MCF 10A (cell line): ENCODE data around the gene AMBRA1. TPM values are rescaled to one million over a fixed set of nuclear protein-coding genes. Genes with fewer than 3 reads are reported as not detected.
A peak's percentile ranks its signal among the peaks of the same experiment; 100 is the strongest.

Experiments
- BruUV-seq: library from RNA; stranded (reverse); fragments of 400-500 nt; replicated peaks from 2 replicates; lab custom pipeline; 2021; lab: Mats Ljungman, UMichigan
- CTCF ChIA-PET: fragments of 300-600 bp; sonication (Branson Sonifier 250); formaldehyde crosslinking; extraction: SDS; loops from one replicate; lab custom pipeline; 2021; ENCODE audit warnings: antibody characterized with exemption, inconsistent platforms; lab: Yijun Ruan, JAX
- POLR2A ChIA-PET: fragments of 300-600, 350-650 bp; sonication (Branson Sonifier 250); formaldehyde crosslinking; extraction: SDS; loops from one replicate; lab custom pipeline; 2020; ENCODE audit warnings: antibody characterized with exemption, inconsistent platforms; lab: Yijun Ruan, JAX
- DNase-seq: peaks from one replicate; pipeline ENCODE4 v3.0.0-alpha.2; 2018; ENCODE audit not compliant: unreplicated experiment
- H3K27ac Mint-ChIP-seq: one replicate; pipeline ENCODE4 v1.8.0; 2022; ENCODE audit warnings: mild to moderate bottlenecking, low read depth, mixed read lengths; ENCODE audit not compliant: unreplicated experiment
- H3K27me3 Mint-ChIP-seq: one replicate; pipeline ENCODE4 v1.8.0; 2022; ENCODE audit warnings: mixed read lengths; ENCODE audit not compliant: insufficient read depth, unreplicated experiment
- H3K36me3 Mint-ChIP-seq: one replicate; pipeline ENCODE4 v1.8.0; 2022; ENCODE audit warnings: mild to moderate bottlenecking, moderate library complexity, mixed read lengths; ENCODE audit not compliant: insufficient read depth, unreplicated experiment
- H3K4me1 Mint-ChIP-seq: one replicate; pipeline ENCODE4 v1.8.0; 2022; ENCODE audit warnings: mixed read lengths; ENCODE audit not compliant: insufficient read depth, unreplicated experiment
- H3K4me3 Mint-ChIP-seq: one replicate; pipeline ENCODE4 v1.8.0; 2022; ENCODE audit warnings: mild to moderate bottlenecking, moderate library complexity, mixed read lengths; ENCODE audit not compliant: unreplicated experiment
- H3K9me3 Mint-ChIP-seq: one replicate; pipeline ENCODE4 v1.8.0; 2022; ENCODE audit warnings: mixed read lengths; ENCODE audit not compliant: unreplicated experiment
- CTCF ChIP-seq: fragments of 200-600 bp; IDR thresholded peaks from one replicate; pipeline ENCODE4 v1.8.0; 2022; ENCODE audit warnings: antibody characterized with exemption, mild to moderate bottlenecking; ENCODE audit not compliant: unreplicated experiment
- intact Hi-C: fragments of 100-400 bp; cut with micrococcal nuclease; formaldehyde crosslinking; loops from 2 replicates; pipeline ENCODE4 v1.14.1; 2022
- total RNA-seq: library from RNA; stranded (reverse); gene quantifications from 2 replicates; pipeline ENCODE4 v1.2.3, GENCODE V29; 2022

Gene AMBRA1
- total RNA-seq, 1 experiment from 2014 or later = 19.6 TPM

- BruUV-seq = no TSS peak
- CTCF ChIA-PET = interaction anchor here (0.6 to 4.3 kb wide), 20 partner anchors 8 to 570 kb away, joined by 3 to 25 read pairs (median 4); partner anchors contain the start of gene CHRM4
- Mint-ChIP-seq H3K4me1 (peaks cover 12% of the 10 kb centered on the region), H3K36me3 (peaks cover 19% of the 10 kb centered on the region), H3K27me3 (no peaks in the 10 kb centered on the region), H3K27ac (no peak overlapping the region), H3K9me3 (no peaks in the 10 kb centered on the region), H3K4me3 (no peak overlapping the region)
- DNase-seq = peak; percentile 92
- TF ChIP-seq CTCF = peak; percentile 84
- POLR2A ChIA-PET = interaction anchor here (1.6 kb wide), 1 partner anchor 48 kb away, joined by 4 read pairs; no protein-coding TSS in a partner anchor
- intact Hi-C loops = loop anchor here (1.0 to 5.0 kb wide), 3 partner anchors 47 to 148 kb away; partner anchors contain the start of genes ATG13 and HARBI1
Observed at GRCh38 chr11:46537537-46538295, 56.1 kb downstream of the AMBRA1 start.

GRCh38 chr11:46537121-46537520 is 56.7 kb downstream of the AMBRA1 start:
- no peaks in the 10 kb centered on the region for H3K9me3 Mint-ChIP-seq
- H3K36me3 Mint-ChIP-seq = peaks cover 14% of the 10 kb centered on the region
- no TSS peak for BruUV-seq
- no peak for DNase-seq
- no peak for TF ChIP-seq CTCF
- no peaks in the 10 kb centered on the region for H3K27me3 Mint-ChIP-seq
- CTCF ChIA-PET = interaction anchor here (0.6 to 4.3 kb wide), 10 partner anchors 8 to 570 kb away, joined by 3 to 25 read pairs (median 8); partner anchors contain the start of gene CHRM4
- POLR2A ChIA-PET = no interaction called here
- intact Hi-C loops = loop anchor here (2.0 to 5.0 kb wide), 2 partner anchors 46 to 80 kb away; partner anchors contain the start of genes ATG13 and HARBI1
- H3K27ac Mint-ChIP-seq = no peak overlapping the region
- H3K4me3 Mint-ChIP-seq = no peak overlapping the region
- H3K4me1 Mint-ChIP-seq = peaks cover 12% of the 10 kb centered on the region

- H3K4me1 Mint-ChIP-seq = peaks cover 12% of the 10 kb centered on the region
- BruUV-seq = no TSS peak
- ChIA-PET CTCF (interaction anchor here (0.7 to 2.7 kb wide), 5 partner anchors 46 to 183 kb away, joined by 3 to 14 read pairs (median 4); no protein-coding TSS in a partner anchor), POLR2A (interaction anchor here (1.1 to 1.2 kb wide), 2 partner anchors 46 to 147 kb away, joined by 3 to 4 read pairs; no protein-coding TSS in a partner anchor)
- no peak overlapping the region for H3K4me3 Mint-ChIP-seq
- no peak for TF ChIP-seq CTCF
- H3K36me3 Mint-ChIP-seq = peaks cover 11% of the 10 kb centered on the region
- intact Hi-C loops = loop anchor here (2.0 to 5.0 kb wide), 2 partner anchors 45 to 82 kb away; partner anchors contain the start of genes ATG13 and HARBI1
- no peak for DNase-seq
- no peaks in the 10 kb centered on the region for H3K27me3 Mint-ChIP-seq
- no peak overlapping the region for H3K27ac Mint-ChIP-seq
- H3K9me3 Mint-ChIP-seq = no peaks in the 10 kb centered on the region
Observed at GRCh38 chr11:46535688-46536087, 58.1 kb downstream of the AMBRA1 start.

GRCh38 chr11:46534711-46535110 is 59.1 kb downstream of the AMBRA1 start:
- CTCF ChIA-PET = interaction anchor here (0.6 to 0.9 kb wide), 3 partner anchors 45 to 146 kb away, joined by 3 to 4 read pairs (median 3); no protein-coding TSS in a partner anchor
- H3K4me3 Mint-ChIP-seq = no peak overlapping the region
- POLR2A ChIA-PET = no interaction called here
- H3K27me3 Mint-ChIP-seq = no peaks in the 10 kb centered on the region
- no peak overlapping the region for H3K27ac Mint-ChIP-seq
- BruUV-seq = no TSS peak
- no peak for DNase-seq
- no peak for TF ChIP-seq CTCF
- intact Hi-C loops = loop anchor here (5.0 kb wide), 1 partner anchor 83 kb away; the partner anchor contains the start of genes ATG13 and HARBI1
- peaks cover 18% of the 10 kb centered on the region for H3K4me1 Mint-ChIP-seq
- H3K9me3 Mint-ChIP-seq = no peaks in the 10 kb centered on the region
- peaks cover 6% of the 10 kb centered on the region for H3K36me3 Mint-ChIP-seq
